Measurements from ENCODE around the gene HSPB6. TPM values are rescaled to one million over a fixed set of nuclear protein-coding genes. Genes with fewer than 3 reads are reported as not detected.

Gene HSPB6
- total RNA-seq, 1 donor, result not detected

- Histone ChIP-seq H3K4me1 (ENCODE audit: insufficient read depth, low read length) (peaks cover 59% of the 10 kb centered on the region), H3K4me3 (ENCODE audit: low read length) (no peak overlapping the region), H3K27me3 (ENCODE audit: insufficient read depth, low read length) (no peaks in the 10 kb centered on the region), H3K9me3 (ENCODE audit: low read depth, low read length) (no peaks in the 10 kb centered on the region)
Measured at GRCh38 chr19:35713904-35714495, 42.8 kb downstream of the HSPB6 start.

GRCh38 chr19:35713506-35713850 is 43.4 kb downstream of the HSPB6 start:
- Histone ChIP-seq H3K4me1 (ENCODE audit: insufficient read depth, low read length) (peaks cover 54% of the 10 kb centered on the region), H3K4me3 (ENCODE audit: low read length) (no peak overlapping the region), H3K9me3 (ENCODE audit: low read depth, low read length) (no peaks in the 10 kb centered on the region), H3K27me3 (ENCODE audit: insufficient read depth, low read length) (no peaks in the 10 kb centered on the region)

GRCh38 chr19:35712567-35713505 is 44.0 kb downstream of the HSPB6 start:
- no peaks in the 10 kb centered on the region for H3K9me3 ChIP-seq (ENCODE audit: low read depth, low read length)
- H3K27me3 ChIP-seq (ENCODE audit: insufficient read depth, low read length), result no peaks in the 10 kb centered on the region
- no peak overlapping the region for H3K4me3 ChIP-seq (ENCODE audit: low read length)
- H3K4me1 ChIP-seq (ENCODE audit: insufficient read depth, low read length), result peaks cover 53% of the 10 kb centered on the region

- H3K27me3 ChIP-seq (ENCODE audit: insufficient read depth, low read length), result no peaks in the 10 kb centered on the region
- peaks cover 47% of the 10 kb centered on the region for H3K4me1 ChIP-seq (ENCODE audit: insufficient read depth, low read length)
- H3K4me3 ChIP-seq (ENCODE audit: low read length), result no peak overlapping the region
- no peaks in the 10 kb centered on the region for H3K9me3 ChIP-seq (ENCODE audit: low read depth, low read length)
Measured at GRCh38 chr19:35710784-35711723, 45.8 kb downstream of the HSPB6 start.

- peaks cover 23% of the 10 kb centered on the region for H3K4me1 ChIP-seq (ENCODE audit: insufficient read depth, low read length)
- no peaks in the 10 kb centered on the region for H3K27me3 ChIP-seq (ENCODE audit: insufficient read depth, low read length)
- no peaks in the 10 kb centered on the region for H3K9me3 ChIP-seq (ENCODE audit: low read depth, low read length)
- no peak overlapping the region for H3K4me3 ChIP-seq (ENCODE audit: low read length)
Measured at GRCh38 chr19:35708391-35708790, 48.4 kb downstream of the HSPB6 start.

Other genes starting within 250 kb of the HSPB6 start
- not detected for gene DMKN, start 243.4 kb downstream of the HSPB6 start, total RNA-seq
- gene SBSN, start 228.7 kb downstream of the HSPB6 start, total RNA-seq, result not detected
- not detected for gene GAPDHS, start 223.6 kb downstream of the HSPB6 start, total RNA-seq
- 25.9 TPM for gene TMEM147, start 211.4 kb downstream of the HSPB6 start, total RNA-seq
- gene ATP4A, start 193.4 kb downstream of the HSPB6 start, total RNA-seq, result not detected
- not detected for gene PMIS2, start 170.9 kb downstream of the HSPB6 start, total RNA-seq
- gene HAUS5, start 144.3 kb downstream of the HSPB6 start, total RNA-seq, result 6.0 TPM
- 16.0 TPM for gene RBM42, start 128.0 kb downstream of the HSPB6 start, total RNA-seq
- gene ETV2, start 115.3 kb downstream of the HSPB6 start, total RNA-seq, result not detected
- gene COX6B1, start 108.7 kb downstream of the HSPB6 start, total RNA-seq, result 219 TPM
- not detected for gene UPK1A, start 90.5 kb downstream of the HSPB6 start, total RNA-seq
- gene ZBTB32, start 52.5 kb downstream of the HSPB6 start, total RNA-seq, result 0.42 TPM
- 10.8 TPM for gene KMT2B, start 39.0 kb downstream of the HSPB6 start, total RNA-seq
- gene IGFLR1, start 14.6 kb downstream of the HSPB6 start, total RNA-seq, result 8.7 TPM
- gene U2AF1L4, start 11.6 kb downstream of the HSPB6 start, total RNA-seq, result 18.4 TPM
- 8.0 TPM for gene PSENEN, start 11.4 kb downstream of the HSPB6 start, total RNA-seq
- gene LIN37, start 8.5 kb downstream of the HSPB6 start, total RNA-seq, result 1.9 TPM
- gene PROSER3, start 1.1 kb upstream of the HSPB6 start, total RNA-seq, result 5.1 TPM
- gene ARHGAP33, start 18.5 kb upstream of the HSPB6 start, total RNA-seq, result 4.1 TPM
- not detected for gene PRODH2, start 55.8 kb upstream of the HSPB6 start, total RNA-seq
- gene NPHS1, start 95.5 kb upstream of the HSPB6 start, total RNA-seq, result not detected
- gene KIRREL2, start 99.9 kb upstream of the HSPB6 start, total RNA-seq, result 0.10 TPM
- not detected for gene APLP1, start 111.5 kb upstream of the HSPB6 start, total RNA-seq
- 128 TPM for gene NFKBID, start 143.5 kb upstream of the HSPB6 start, total RNA-seq
- gene HCST, start 145.5 kb upstream of the HSPB6 start, total RNA-seq, result 58.1 TPM
- gene TYROBP, start 151.3 kb upstream of the HSPB6 start, total RNA-seq, result 286 TPM
- 1.3 TPM for gene LRFN3, start 179.3 kb upstream of the HSPB6 start, total RNA-seq
- gene SDHAF1, start 238.2 kb upstream of the HSPB6 start, total RNA-seq, result 8.3 TPM